Calu3 (cell line): ENCODE results near the gene RBM33. TPM values are rescaled to one million over a fixed set of nuclear protein-coding genes. Genes with fewer than 3 reads are reported as not detected.

ENCODE experiments used
- BruUV-seq: library from RNA; stranded (reverse); fragments of 400-500 nt; replicated peaks from 2 replicates; lab custom pipeline; 2021; lab: Mats Ljungman, UMichigan
- CTCF ChIA-PET: fragments of 300-600 bp; sonication (Branson Sonifier 250); formaldehyde crosslinking; loops from one replicate; lab custom pipeline; 2022; ENCODE audit warnings: antibody characterized with exemption; lab: Charles Lee
- DNase-seq: peaks from one replicate; pipeline ENCODE4 v3.0.0; 2022
- H3K27ac Mint-ChIP-seq: one replicate; pipeline ENCODE4 v1.8.0; 2022; ENCODE audit warnings: mixed read lengths; ENCODE audit not compliant: unreplicated experiment
- H3K27me3 Mint-ChIP-seq: one replicate; pipeline ENCODE4 v1.8.0; 2022; ENCODE audit warnings: mixed read lengths; ENCODE audit not compliant: unreplicated experiment
- H3K36me3 Mint-ChIP-seq: one replicate; pipeline ENCODE4 v1.8.0; 2022; ENCODE audit warnings: mild to moderate bottlenecking, moderate library complexity, mixed read lengths; ENCODE audit not compliant: insufficient read depth, unreplicated experiment
- H3K4me1 Mint-ChIP-seq: one replicate; pipeline ENCODE4 v1.8.0; 2022; ENCODE audit warnings: mild to moderate bottlenecking, low read depth, mixed read lengths; ENCODE audit not compliant: unreplicated experiment
- H3K4me3 Mint-ChIP-seq: one replicate; pipeline ENCODE4 v1.8.0; 2022; ENCODE audit warnings: mild to moderate bottlenecking, low read depth, moderate library complexity, mixed read lengths; ENCODE audit not compliant: unreplicated experiment
- H3K9me3 Mint-ChIP-seq: one replicate; pipeline ENCODE4 v1.8.0; 2022; ENCODE audit warnings: low read depth, mixed read lengths; ENCODE audit not compliant: unreplicated experiment
- CTCF ChIP-seq: fragments of 200-600 bp; IDR thresholded peaks from one replicate; pipeline ENCODE4 v1.8.0; 2022; ENCODE audit warnings: antibody characterized with exemption; ENCODE audit not compliant: unreplicated experiment
- intact Hi-C: fragments of 100-400 bp; cut with micrococcal nuclease; formaldehyde crosslinking; loops from one replicate; pipeline ENCODE4 v1.10.0; 2022; ENCODE audit not compliant: unreplicated experiment
- total RNA-seq: library from RNA; stranded (reverse); gene quantifications from 2 replicates; pipeline ENCODE4 v1.2.3, GENCODE V29; 2022

Gene RBM33
- total RNA-seq, 1 experiment from 2014 or later = 82.9 TPM

GRCh38 chr7:155714702-155715101, 70.2 kb downstream of the RBM33 start:
- Mint-ChIP-seq H3K4me1 (peaks cover 25% of the 10 kb centered on the region), H3K27ac (no peak overlapping the region), H3K36me3 (peaks cover 31% of the 10 kb centered on the region), H3K9me3 (no peaks in the 10 kb centered on the region), H3K27me3 (no peaks in the 10 kb centered on the region), H3K4me3 (no peak overlapping the region)
- intact Hi-C loops = no loop called here
- TF ChIP-seq CTCF = no peak
- DNase-seq = no peak
- CTCF ChIA-PET = no interaction called here
- BruUV-seq = no TSS peak

GRCh38 chr7:155715111-155715805, 70.8 kb downstream of the RBM33 start:
- H3K4me1 Mint-ChIP-seq = peaks cover 25% of the 10 kb centered on the region
- BruUV-seq = no TSS peak
- no peak overlapping the region for H3K27ac Mint-ChIP-seq
- H3K4me3 Mint-ChIP-seq = no peak overlapping the region
- no peaks in the 10 kb centered on the region for H3K9me3 Mint-ChIP-seq
- intact Hi-C loops = no loop called here
- CTCF ChIA-PET = no interaction called here
- no peak for TF ChIP-seq CTCF
- H3K27me3 Mint-ChIP-seq = no peaks in the 10 kb centered on the region
- H3K36me3 Mint-ChIP-seq = peaks cover 31% of the 10 kb centered on the region
- DNase-seq = no peak

GRCh38 chr7:155717010-155717744, 72.7 kb downstream of the RBM33 start:
- BruUV-seq = no TSS peak
- intact Hi-C loops = no loop called here
- DNase-seq = no peak
- Mint-ChIP-seq H3K4me1 (peaks cover 24% of the 10 kb centered on the region), H3K27me3 (no peaks in the 10 kb centered on the region), H3K9me3 (no peaks in the 10 kb centered on the region), H3K27ac (no peak overlapping the region), H3K4me3 (no peak overlapping the region), H3K36me3 (peaks cover 30% of the 10 kb centered on the region)
- no peak for TF ChIP-seq CTCF
- CTCF ChIA-PET = no interaction called here

- BruUV-seq = no TSS peak
- H3K9me3 Mint-ChIP-seq = no peaks in the 10 kb centered on the region
- no peaks in the 10 kb centered on the region for H3K4me1 Mint-ChIP-seq
- H3K4me3 Mint-ChIP-seq = no peak overlapping the region
- CTCF ChIA-PET = no interaction called here
- DNase-seq = no peak
- no peaks in the 10 kb centered on the region for H3K27me3 Mint-ChIP-seq
- intact Hi-C loops = no loop called here
- TF ChIP-seq CTCF = no peak
- H3K27ac Mint-ChIP-seq = no peak overlapping the region
- H3K36me3 Mint-ChIP-seq = peaks cover 20% of the 10 kb centered on the region
These were observed 76.6 kb downstream of the RBM33 start for GRCh38 chr7:155721056-155721455.
